ENCODE measurements around the gene TBC1D12. TPM values are rescaled to one million over a fixed set of nuclear protein-coding genes. Genes with fewer than 3 reads are reported as not detected.
A peak's percentile ranks its signal among the peaks of the same experiment; 100 is the strongest.

TBC1D12 gene
- total and polyA plus RNA-seq, 8 donors: 9.7 to 22.7 (median 18.3) TPM

GRCh38 chr10:94397549-94398370 lies 4.6 kb upstream of the TBC1D12 start:
- Histone ChIP-seq H3K4me1 (no peaks in the 10 kb centered on the region), H3K4me3 (no peak overlapping the region), H3K36me3 (no peaks in the 10 kb centered on the region), H3K27me3 (peaks cover 0 to 56% of the 10 kb centered on the region in 2 donors), H3K9me3 (no peaks in the 10 kb centered on the region), H3K27ac (no peak overlapping the region)
- DNase-seq (no peak), ATAC-seq (no peak)
- intact Hi-C loops (cut with DNase I): no loop called here
- TF ChIP-seq, protein P1, sequence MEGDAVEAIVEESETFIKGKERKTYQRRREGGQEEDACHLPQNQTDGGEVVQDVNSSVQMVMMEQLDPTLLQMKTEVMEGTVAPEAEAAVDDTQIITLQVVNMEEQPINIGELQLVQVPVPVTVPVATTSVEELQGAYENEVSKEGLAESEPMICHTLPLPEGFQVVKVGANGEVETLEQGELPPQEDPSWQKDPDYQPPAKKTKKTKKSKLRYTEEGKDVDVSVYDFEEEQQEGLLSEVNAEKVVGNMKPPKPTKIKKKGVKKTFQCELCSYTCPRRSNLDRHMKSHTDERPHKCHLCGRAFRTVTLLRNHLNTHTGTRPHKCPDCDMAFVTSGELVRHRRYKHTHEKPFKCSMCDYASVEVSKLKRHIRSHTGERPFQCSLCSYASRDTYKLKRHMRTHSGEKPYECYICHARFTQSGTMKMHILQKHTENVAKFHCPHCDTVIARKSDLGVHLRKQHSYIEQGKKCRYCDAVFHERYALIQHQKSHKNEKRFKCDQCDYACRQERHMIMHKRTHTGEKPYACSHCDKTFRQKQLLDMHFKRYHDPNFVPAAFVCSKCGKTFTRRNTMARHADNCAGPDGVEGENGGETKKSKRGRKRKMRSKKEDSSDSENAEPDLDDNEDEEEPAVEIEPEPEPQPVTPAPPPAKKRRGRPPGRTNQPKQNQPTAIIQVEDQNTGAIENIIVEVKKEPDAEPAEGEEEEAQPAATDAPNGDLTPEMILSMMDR (IDR thresholded peaks at IDR 0.05): no peak

DNA sequence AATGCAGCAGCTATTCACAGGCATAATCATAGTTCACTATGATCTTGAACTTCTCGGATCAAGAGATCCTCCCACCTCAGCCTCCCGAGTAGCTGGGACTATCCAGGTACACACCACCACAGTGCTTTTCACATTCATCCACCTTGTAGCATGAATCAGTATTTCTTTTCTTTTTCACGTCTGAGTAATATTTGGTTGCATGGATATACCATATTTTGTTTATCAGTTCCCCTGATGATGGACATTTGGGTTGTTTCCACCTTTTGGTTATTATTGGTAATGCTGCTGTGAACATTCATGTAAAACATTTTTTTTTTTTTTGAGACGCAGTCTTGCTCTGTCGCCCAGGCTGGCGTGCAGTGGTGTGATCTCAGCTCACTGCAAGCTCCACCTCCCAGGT lies 3.6 kb upstream of the TBC1D12 start:
- no peak for ATAC-seq
- intact Hi-C loops (cut with DNase I): no loop called here
- Histone ChIP-seq H3K4me3 (no peak overlapping the region), H3K27ac (no peak overlapping the region), H3K36me3 (no peaks in the 10 kb centered on the region), H3K9me3 (no peaks in the 10 kb centered on the region), H3K27me3 (peaks cover 0 to 66% of the 10 kb centered on the region in 2 donors), H3K4me1 (no peaks in the 10 kb centered on the region)
- TF ChIP-seq, protein P1 (IDR thresholded peaks at IDR 0.05): no peak
- DNase-seq: no peak

DNA sequence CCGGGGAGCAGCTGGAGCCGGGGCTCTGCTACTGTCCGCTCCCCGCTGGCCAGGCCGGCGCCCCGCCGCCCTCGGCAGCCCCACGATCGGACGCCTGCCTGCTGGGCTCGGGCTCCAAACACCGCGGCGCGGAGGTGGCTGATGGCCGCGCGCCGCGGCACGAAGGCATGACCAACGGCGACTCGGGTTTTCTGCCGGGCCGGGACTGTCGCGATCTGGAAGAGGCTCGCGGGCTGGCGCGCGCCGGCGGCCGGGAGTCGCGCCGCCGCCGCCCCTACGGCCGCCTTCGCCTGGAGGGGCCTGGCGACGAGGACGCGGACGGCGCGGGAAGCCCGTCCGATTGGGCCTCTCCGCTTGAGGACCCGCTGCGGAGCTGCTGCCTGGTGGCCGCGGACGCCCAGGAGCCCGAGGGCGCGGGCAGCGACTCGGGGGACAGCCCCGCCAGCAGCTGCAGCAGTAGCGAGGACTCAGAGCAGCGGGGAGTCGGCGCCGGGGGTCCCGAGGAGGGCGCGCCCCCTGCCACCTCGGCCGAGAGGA lies 570 bp downstream of the TBC1D12 start:
- DNase-seq: peak in 3 of 4 donors; percentile 38 to 86 (median 44)
- intact Hi-C loops (cut with DNase I): no loop called here

DNA sequence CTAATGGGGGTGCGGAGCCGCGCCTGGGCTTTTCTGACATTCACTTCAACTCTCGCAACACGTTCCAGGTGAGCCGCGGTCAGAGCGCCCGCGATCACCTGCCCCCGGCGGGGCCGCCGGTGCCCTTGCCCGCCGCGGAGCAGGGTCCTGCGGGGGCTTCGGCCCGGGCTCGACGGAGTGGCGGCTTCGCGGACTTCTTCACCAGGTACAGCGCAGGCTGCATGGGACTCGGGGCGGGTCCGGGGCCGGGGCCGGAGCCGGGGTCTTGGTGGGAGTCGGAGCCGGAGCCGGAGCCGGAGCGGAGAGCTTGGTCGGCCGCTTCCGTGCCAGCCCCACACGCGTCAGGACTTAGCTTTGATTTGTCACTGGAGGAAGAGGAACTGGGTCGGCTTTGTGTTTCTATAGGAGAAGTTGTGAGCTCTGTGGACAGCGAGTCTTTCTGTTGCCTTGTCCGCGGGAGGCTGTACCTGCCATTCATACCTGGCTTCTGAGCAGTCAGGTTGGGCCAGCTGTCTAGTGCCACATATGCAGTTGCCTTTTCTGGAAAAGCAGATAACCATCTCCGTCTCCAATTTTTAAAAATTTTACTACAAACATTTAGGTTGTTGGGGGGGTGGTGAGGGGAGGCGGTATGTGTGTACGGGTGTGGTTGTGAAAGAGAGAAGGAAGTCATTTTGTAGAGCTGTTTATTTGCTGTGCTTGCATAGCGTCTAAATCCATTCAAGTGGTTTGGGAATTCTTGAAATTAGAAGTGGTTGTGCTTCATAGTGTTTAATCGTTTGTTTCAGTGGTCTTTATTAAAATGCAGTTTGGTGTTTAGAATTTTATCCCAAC lies 1.3 kb downstream of the TBC1D12 start:
- H3K36me3 ChIP-seq: no peaks in the 10 kb centered on the region
- DNase-seq: peak in 3 of 4 donors; percentile 67 to 76 (median 76)
- H3K27me3 ChIP-seq: peaks cover 0 to 65% of the 10 kb centered on the region in 2 donors
- H3K4me3 ChIP-seq: peak overlapping the region; percentile 66 to 90
- TF ChIP-seq, protein P1 (IDR thresholded peaks at IDR 0.05): no peak
- peak; percentile 65 for ATAC-seq
- no peaks in the 10 kb centered on the region for H3K9me3 ChIP-seq
- H3K27ac ChIP-seq: peak overlapping the region; percentile 94 to 97
- intact Hi-C loops (cut with DNase I): no loop called here
- peaks cover 9 to 18% of the 10 kb centered on the region in 2 donors for H3K4me1 ChIP-seq

More for the DNA sequence above, 570 bp downstream of the TBC1D12 start:
- Histone ChIP-seq H3K4me1 (peaks cover 9 to 18% of the 10 kb centered on the region in 2 donors), H3K36me3 (no peaks in the 10 kb centered on the region), H3K27ac (peak overlapping the region; percentile 94 to 97), H3K4me3 (peak overlapping the region; percentile 66 to 90), H3K27me3 (peaks cover 0 to 70% of the 10 kb centered on the region in 2 donors), H3K9me3 (no peaks in the 10 kb centered on the region)
- TF ChIP-seq, protein P1 (IDR thresholded peaks at IDR 0.05): no peak
- ATAC-seq: peak; percentile 46

All from left lung (tissue), 10 donors.